K562 (cell line): ENCODE results near the gene IP6K3. TPM values are rescaled to one million over a fixed set of nuclear protein-coding genes. Genes with fewer than 3 reads are reported as not detected.

Experiments used
- ATAC-seq: fragments of 200-7000 bp; cut with Tn5 transposase; 3 replicates; pipeline ENCODE4 v1.9.1; 2020; ENCODE audit warnings: moderate library complexity
- BruUV-seq: library from RNA; stranded (reverse); fragments of 400-500 nt; replicated peaks from 2 replicates; lab custom pipeline; 2021; lab: Mats Ljungman, UMichigan
- CTCF ChIA-PET: fragments of 300-600 bp; formaldehyde crosslinking; extraction: SDS; loops from one replicate; lab custom pipeline; 2021; ENCODE audit warnings: low intra/inter-chr PET ratio; lab: Yijun Ruan, JAX
- POLR2A ChIA-PET: fragments of 300-600, 350-650 bp; sonication (Branson Sonifier 250); formaldehyde crosslinking; extraction: SDS; loops from one replicate; lab custom pipeline; 2021; ENCODE audit warnings: antibody characterized with exemption, inconsistent platforms; lab: Yijun Ruan, JAX
- DNase-seq, 4 experiments: peaks; one replicate each; pipeline versions ENCODE4 v3.0.0 to v3.0.0-alpha.2; 2011 to 2018; ENCODE audit warnings: low spot score in 3 of 4, mixed read lengths in 3 of 4; ENCODE audit errors: extremely low read depth in 1 of 4
- FAIRE-seq: peaks from 2 replicates; lab custom pipeline; 2011; peaks lifted over from hg19 to GRCh38; lab: Jason Lieb, UNC
- H2AFZ ChIP-seq: 2 replicates; pipeline ENCODE4 v1.6.0; 2011; ENCODE audit warnings: low read depth, low read length, control low read depth, inconsistent platforms
- H3K27ac ChIP-seq: fragments of 200-600 bp; 3 replicates; pipeline ENCODE4 v1.8.0; 2011; ENCODE audit warnings: low read depth, mild to moderate bottlenecking, control low read depth, inconsistent platforms, low read length, moderate library complexity, mixed read lengths; ENCODE audit errors: extremely low read depth
- H3K27me3 ChIP-seq, 2 experiments: fragments of 300-600 bp in 1 of 2; 2 replicates in 1 of 2; 3 replicates in 1 of 2; pipeline versions ENCODE4 v1.6.0 to v1.8.0; 2011; ENCODE audit warnings: inconsistent platforms in 2 of 2, low read length in 2 of 2, mild to moderate bottlenecking in 1 of 2, mixed read lengths in 1 of 2, moderate library complexity in 1 of 2; ENCODE audit not compliant: control insufficient read depth in 2 of 2, insufficient read depth in 2 of 2
- H3K36me3 ChIP-seq: fragments of 300-600 bp; 3 replicates; pipeline ENCODE4 v1.8.0; 2011; ENCODE audit warnings: mild to moderate bottlenecking, low read length, inconsistent platforms; ENCODE audit not compliant: control insufficient read depth, insufficient read depth
- H3K4me1 ChIP-seq, 2 experiments: fragments of 200-600 bp in 1 of 2; replicated peaks in 1 of 2; 2 replicates in 1 of 2; 3 replicates in 1 of 2; pipeline versions ENCODE4 v1.5.1 to v1.8.0; 2011; ENCODE audit warnings: inconsistent platforms in 2 of 2, low read length in 2 of 2, mild to moderate bottlenecking in 1 of 2, mixed read lengths in 1 of 2, moderate library complexity in 1 of 2; ENCODE audit not compliant: control insufficient read depth in 2 of 2, insufficient read depth in 2 of 2
- H3K4me2 ChIP-seq: 2 replicates; pipeline ENCODE4 v1.6.1; 2011; ENCODE audit warnings: low read length, control low read depth, inconsistent platforms, mixed read lengths; ENCODE audit not compliant: insufficient read depth
- H3K4me3 ChIP-seq: fragments of 200-600 bp; sonication (generic), shearing (Covaris generic); 2 replicates; pipeline ENCODE4 v1.5.1; 2016; ENCODE audit warnings: control low read depth, inconsistent platforms
- H3K79me2 ChIP-seq: fragments of 200-600 bp; 3 replicates; pipeline ENCODE4 v1.8.0; 2011; ENCODE audit warnings: low read length, inconsistent platforms; ENCODE audit not compliant: control insufficient read depth, insufficient read depth
- H3K9ac ChIP-seq, 2 experiments: 2 replicates each; pipeline versions ENCODE4 v1.6.0 to v1.6.1; 2011; ENCODE audit warnings: low read depth in 2 of 2, low read length in 2 of 2, control low read depth in 1 of 2, inconsistent platforms in 1 of 2, mild to moderate bottlenecking in 1 of 2, mixed read lengths in 1 of 2; ENCODE audit not compliant: insufficient read depth in 1 of 2
- H3K9me1 ChIP-seq: one replicate; pipeline ENCODE4 v1.6.0; 2011; ENCODE audit warnings: inconsistent platforms, mild to moderate bottlenecking, low read length, moderate library complexity; ENCODE audit not compliant: control insufficient read depth, insufficient read depth
- H3K9me3 ChIP-seq: replicated peaks from 2 replicates; pipeline ENCODE4 v1.5.1; 2011; ENCODE audit warnings: low read depth, low read length, inconsistent platforms; ENCODE audit not compliant: control insufficient read depth, insufficient read depth
- H4K20me1 ChIP-seq: replicated peaks from 2 replicates; pipeline ENCODE4 v1.6.1; 2011; ENCODE audit warnings: low read length, inconsistent platforms, mixed read lengths; ENCODE audit not compliant: control insufficient read depth, insufficient read depth
- CBX2 ChIP-seq: fragments of 200-600 bp; sonication (generic); IDR thresholded peaks from one replicate; pipeline ENCODE4 v1.6.1; 2012; ENCODE audit warnings: mild to moderate bottlenecking, low read length, inconsistent platforms; ENCODE audit not compliant: insufficient read depth, poor library complexity, severe bottlenecking
- RAD51 ChIP-seq: fragments of 450-650 bp; IDR thresholded peaks from 2 replicates; pipeline ENCODE4 v1.7.1; 2016; ENCODE audit warnings: low read depth, mild to moderate bottlenecking, borderline replicate concordance
- ZBTB43 ChIP-seq: sonication (generic); formaldehyde crosslinking; IDR thresholded peaks from 2 replicates; pipeline ENCODE4 v1.8.0; 2023; ENCODE audit warnings: mild to moderate bottlenecking, missing genetic modification reagents
- WGBS: fragments of 100-300 bp; shearing (Covaris generic); methylation state at CpG from one replicate; pipeline ENCODE4 v1.1.6; 2016; ENCODE audit warnings: low coverage, mixed read lengths; ENCODE audit not compliant: insufficient coverage; ENCODE audit errors: missing lambda C conversion rate; 5-methylcytosine and 5-hydroxymethylcytosine counted together
- in situ Hi-C: fragments of 300-500 bp; cut with MboI; formaldehyde crosslinking; loops from 4 replicates; pipeline ENCODE4 v1.15.0; 2018; ENCODE audit warnings: inconsistent platforms, mixed read lengths
- intact Hi-C: fragments of 100-400 bp; cut with micrococcal nuclease; formaldehyde crosslinking; loops from 2 replicates; pipeline ENCODE4 v1.14.2; 2022
- polyA plus RNA-seq, 8 experiments: library from polyadenylated mRNA; depleted of rRNA in 4 of 8; stranded (reverse) in 5 of 8; unstranded in 3 of 8; fragments of >200 nt; fragmentation: Nextera tagmentation in 2 of 8; fragmentation: Illumina TruSeq in 1 of 8; extraction: Ambion mirVana in 2 of 8; extraction: Trizol in 1 of 8; gene quantifications; 2 replicates each; pipeline versions ENCODE4 v1.2.1 to v1.2.3, GENCODE V29; 2011 to 2014; ENCODE audit warnings: inconsistent platforms in 1 of 8, missing spikeins in 1 of 8
- total RNA-seq, 7 experiments: library from RNA; depleted of rRNA in 6 of 7; stranded (reverse); fragments of >200 nt in 6 of 7; fragmentation: Illumina TruSeq in 2 of 7; extraction: Trizol in 2 of 7; gene quantifications; 2 replicates each; pipeline versions ENCODE4 v1.2.1 to v1.2.3, GENCODE V29; 2011 to 2021; ENCODE audit warnings: low replicate concordance in 1 of 7

Gene IP6K3
- total and polyA plus RNA-seq, 9 of the 15 experiments (the other 6 are each of a cell fraction or from before 2014, with no cell fraction given) = not detected

GRCh38 chr6:33792981-33793380 is 46.3 kb upstream of the IP6K3 start:
- CTCF ChIA-PET = no interaction called here
- WGBS = 4% methylated on average over 10 of the region's 10 CpGs

More at GRCh38 chr6:33792981-33793380, 46.3 kb upstream of the IP6K3 start:
- TF ChIP-seq CBX2 = peak; percentile 71
- no peak for TF ChIP-seq RAD51
- no peak for TF ChIP-seq ZBTB43 (CRISPR knock-in tag)
- in situ Hi-C loops = no loop called here
- H3K36me3 ChIP-seq = no peaks in the 10 kb centered on the region
- POLR2A ChIA-PET = interaction anchor here (0.9 to 1.3 kb wide), 2 partner anchors 12 to 27 kb away, joined by 3 read pairs; no protein-coding TSS in a partner anchor
- H3K79me2 ChIP-seq = peaks cover 6% of the 10 kb centered on the region
- no peaks in the 10 kb centered on the region for H3K9me3 ChIP-seq
- DNase-seq (no peak), ATAC-seq (no peak), FAIRE-seq (no peak)
- H3K27ac ChIP-seq = no peak overlapping the region
- no peak overlapping the region for H3K4me2 ChIP-seq
- intact Hi-C loops = no loop called here
- H2AFZ ChIP-seq = no peak overlapping the region
- H4K20me1 ChIP-seq = no peaks in the 10 kb centered on the region
- peaks cover 0 to 14% of the 10 kb centered on the region in 2 experiments; a peak in 2 of 5 replicates for H3K4me1 ChIP-seq
- no peak overlapping the region for H3K4me3 ChIP-seq
- H3K9me1 ChIP-seq = peaks cover 3% of the 10 kb centered on the region
- peaks cover 53 to 66% of the 10 kb centered on the region in 2 experiments for H3K27me3 ChIP-seq
- H3K9ac ChIP-seq = no peak overlapping the region
- BruUV-seq = no TSS peak
